HG02981 (cell line): Measurements from ENCODE around the gene ZNF169.
"Not testable (repeated sequence)": the region's sequence is repeated elsewhere in the genome, so short reads cannot be mapped to it uniquely, and the experiment has no call there.

ENCODE experiments used
- ATAC-seq: cut with Tn5 transposase; IDR thresholded peaks from one replicate; pipeline ENCODE4 v1.9.1; 2021; ENCODE audit warnings: mild to moderate bottlenecking, moderate library complexity; ENCODE audit not compliant: unreplicated experiment

The ZNF169 gene

DNA sequence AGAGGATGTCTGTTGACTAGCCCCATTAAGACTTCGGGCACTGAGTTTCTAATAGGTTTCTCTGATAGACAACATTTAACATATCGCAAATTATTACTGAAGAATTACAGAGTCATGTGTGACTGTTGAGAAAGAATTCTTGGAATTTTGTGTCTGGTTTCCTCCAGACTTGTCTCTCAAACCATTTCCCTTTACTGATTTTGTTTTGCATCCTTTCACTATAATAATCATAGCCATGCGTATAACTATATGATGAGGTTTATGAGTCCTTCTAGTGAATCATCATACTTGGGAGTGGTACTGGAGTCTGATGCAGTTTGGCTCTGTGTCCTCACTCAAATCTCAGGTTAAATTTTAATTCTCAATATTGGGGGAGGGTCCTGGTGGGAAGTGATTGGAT, 27.0 kb downstream of the ZNF169 start:
- no peak for ATAC-seq

GRCh38 chr9:94287877-94288513, 28.9 kb downstream of the ZNF169 start:
- no peak for ATAC-seq

- ATAC-seq = no peak
Observed at GRCh38 chr9:94289691-94290090, 30.6 kb downstream of the ZNF169 start.

DNA sequence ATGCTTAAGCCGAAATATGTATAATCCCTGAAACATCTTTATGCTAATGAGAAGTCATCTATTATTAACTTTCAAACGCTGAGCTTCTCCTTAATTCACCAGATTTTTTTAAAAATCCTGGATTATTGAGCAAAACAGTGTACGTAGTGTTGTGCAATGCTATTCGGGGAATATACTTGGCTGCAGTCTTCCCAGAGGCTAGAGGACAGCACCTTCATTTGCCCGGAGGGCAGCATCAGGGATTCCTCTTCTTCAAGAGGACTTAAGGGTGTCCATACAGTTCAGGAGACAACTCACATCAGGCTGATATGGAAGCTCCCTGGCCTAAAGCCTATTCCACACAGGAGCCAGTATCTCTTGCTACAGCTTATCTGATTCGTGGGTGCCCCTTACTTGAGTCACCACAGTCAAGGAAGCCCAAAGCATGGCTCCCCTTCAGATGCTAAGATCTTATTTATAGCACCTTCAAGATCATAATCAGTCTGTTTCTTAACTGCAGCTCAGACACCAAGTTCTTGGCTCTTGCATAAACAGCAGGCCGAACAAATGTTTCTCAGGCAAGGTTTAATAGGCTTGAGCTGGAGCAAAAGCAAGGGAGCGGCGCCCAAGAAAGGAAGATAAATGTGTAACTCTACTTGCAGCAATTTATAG, 40.0 kb downstream of the ZNF169 start:
- no peak for ATAC-seq

GRCh38 chr9:94300470-94301301, 41.6 kb downstream of the ZNF169 start:
- no peak for ATAC-seq

- no peak for ATAC-seq
Observed at GRCh38 chr9:94301583-94301982, 42.5 kb downstream of the ZNF169 start.

GRCh38 chr9:94302426-94302825, 43.3 kb downstream of the ZNF169 start:
- ATAC-seq = no peak

- ATAC-seq = no peak
Observed at GRCh38 chr9:94303321-94303720, 44.2 kb downstream of the ZNF169 start.

DNA sequence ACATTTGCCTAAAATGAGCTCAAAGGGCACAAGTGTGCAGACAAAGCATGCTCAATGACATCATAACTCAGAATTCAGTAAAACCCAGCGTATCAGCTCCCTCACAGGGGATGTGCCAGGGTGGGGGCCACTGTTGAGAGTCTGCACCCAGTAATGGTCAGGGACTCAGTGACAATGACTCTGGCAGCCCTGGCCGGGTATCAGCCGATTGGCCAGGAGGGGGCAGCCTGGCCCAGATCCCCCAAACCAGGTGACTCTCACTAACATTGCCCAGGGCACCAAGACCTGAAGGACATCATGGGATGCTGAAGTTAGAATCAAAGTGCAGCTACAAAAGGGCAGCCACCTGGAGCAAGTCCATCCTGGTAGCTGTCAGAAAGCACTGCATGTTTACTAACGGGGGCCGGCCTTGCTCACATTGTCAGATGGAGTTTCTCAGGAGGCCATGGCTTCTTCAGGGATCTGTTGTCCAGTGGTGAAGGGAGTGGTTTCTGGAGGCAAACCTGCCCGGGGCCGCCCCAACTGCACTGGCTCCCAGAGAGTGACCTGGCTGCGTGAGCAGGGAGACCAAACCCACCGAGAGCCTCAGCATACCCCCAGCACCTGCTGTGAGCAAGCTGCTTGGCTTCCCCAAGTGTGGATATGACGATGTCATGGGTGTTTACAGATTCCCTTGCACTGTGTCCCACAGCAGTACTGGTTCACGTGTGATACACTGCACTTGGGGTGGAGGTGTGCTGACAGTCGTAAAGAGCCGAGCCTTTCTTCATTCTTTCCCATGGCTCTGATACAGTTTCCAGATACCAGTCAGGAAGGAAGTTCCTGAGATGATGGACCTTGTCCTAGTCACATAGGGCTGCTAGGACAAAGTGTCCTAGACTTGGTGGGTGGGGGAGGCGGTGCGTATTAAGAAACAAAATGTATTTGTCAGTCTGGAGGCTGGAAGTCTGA, 56.2 kb downstream of the ZNF169 start:
- ATAC-seq = not testable (repeated sequence)

GRCh38 chr9:94316236-94316635, 57.1 kb downstream of the ZNF169 start:
- peak; percentile 85 for ATAC-seq

- ATAC-seq = not testable (repeated sequence)
Observed at GRCh38 chr9:94317949-94318657, 59.0 kb downstream of the ZNF169 start.

- not testable (repeated sequence) for ATAC-seq
Observed at GRCh38 chr9:94322342-94322940, 63.3 kb downstream of the ZNF169 start.

DNA sequence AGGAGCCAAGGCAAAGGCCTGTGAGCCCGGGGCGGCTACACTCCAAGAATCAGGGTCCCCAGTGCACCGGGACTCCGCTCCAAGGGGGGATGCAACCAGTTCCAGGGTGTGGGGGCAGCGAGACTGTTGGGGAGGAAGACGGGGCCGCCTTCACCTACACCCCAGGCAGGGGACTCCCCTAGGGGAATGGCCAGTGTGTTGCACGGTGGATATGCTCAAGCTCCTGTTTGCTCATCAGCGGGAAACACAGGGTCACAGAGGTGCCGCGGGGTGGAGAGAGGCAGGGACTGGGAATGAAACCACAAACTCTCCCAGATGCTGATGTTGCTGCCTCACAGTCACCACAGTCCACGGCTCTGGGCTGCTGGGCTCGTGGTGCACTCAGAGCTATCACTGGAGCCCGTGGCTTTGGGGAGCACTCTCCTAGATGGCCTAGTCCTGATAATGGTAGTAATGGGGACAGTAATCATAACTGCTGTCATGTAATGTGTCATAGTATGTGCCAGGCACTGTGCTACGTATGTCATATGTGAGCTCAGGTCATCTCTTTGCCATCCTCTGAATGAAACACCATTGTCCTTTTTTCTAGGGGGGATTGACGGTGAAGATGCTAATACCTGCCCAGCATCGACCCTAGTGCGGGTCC, 64.2 kb downstream of the ZNF169 start:
- ATAC-seq = not testable (repeated sequence)

DNA sequence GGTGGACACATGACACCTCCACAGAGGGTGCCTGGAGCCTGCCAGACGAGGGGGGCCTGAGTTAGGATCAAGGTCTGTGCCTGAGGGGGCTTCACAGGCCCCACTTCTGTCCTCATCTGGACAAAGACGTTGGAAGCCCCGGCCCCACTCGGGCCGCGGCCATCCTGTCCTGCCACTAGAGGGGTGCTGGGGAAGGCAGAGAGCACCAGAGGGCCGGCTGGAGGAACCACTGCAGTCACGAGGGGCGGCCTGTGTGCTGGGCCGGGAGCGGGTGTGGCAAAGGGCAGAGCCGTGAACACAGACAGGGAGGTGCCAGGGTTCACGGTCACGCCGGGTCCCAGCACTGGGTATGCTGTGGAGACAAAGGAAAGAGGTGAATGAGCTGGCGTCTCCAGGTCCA, 66.5 kb downstream of the ZNF169 start:
- ATAC-seq = not testable (repeated sequence)

DNA sequence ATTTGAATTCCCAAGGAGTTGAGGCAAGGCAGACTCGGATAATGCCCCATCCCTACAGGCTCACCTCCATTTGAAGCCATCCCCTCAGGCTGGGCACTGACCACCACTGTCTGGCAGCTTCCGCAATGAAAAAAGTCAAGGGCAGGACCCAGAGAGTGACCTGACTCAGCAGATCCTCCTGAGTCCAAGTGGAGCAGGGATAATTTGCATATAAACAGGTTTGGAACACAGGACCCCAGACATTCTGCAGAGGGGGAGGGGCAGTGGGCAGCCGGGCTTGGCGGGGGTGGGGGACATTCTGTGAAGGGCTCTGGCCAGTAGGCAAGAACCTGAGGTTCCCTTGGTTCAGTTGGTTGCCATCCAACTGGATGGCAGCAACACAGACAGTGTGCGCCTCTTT, 69.4 kb downstream of the ZNF169 start, which contains the start of gene NUTM2F:
TSS of gene NUTM2F (minus strand) at position 101 of the 400 bp plus-strand sequence. CDS start at position 80, 21 bp downstream.
- not testable (repeated sequence) for ATAC-seq

DNA sequence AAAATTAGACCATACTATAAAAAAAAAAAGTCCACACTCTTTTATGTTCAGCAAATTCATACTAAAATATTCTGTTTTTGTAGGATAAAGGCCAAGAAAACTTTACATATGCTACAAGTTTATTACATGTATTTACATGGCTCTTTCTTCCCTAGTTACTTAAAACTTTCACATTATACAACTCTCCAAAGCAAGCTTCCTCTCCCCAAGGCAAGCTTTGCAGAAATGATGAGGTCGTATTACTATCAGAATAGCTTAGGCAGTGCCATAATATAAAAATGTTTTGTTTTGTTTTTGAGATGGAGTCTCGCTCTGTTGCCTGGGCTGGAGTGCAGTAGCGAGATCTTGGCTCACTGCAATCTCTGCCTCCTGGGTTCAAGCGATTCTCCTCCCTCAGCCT, 77.3 kb downstream of the ZNF169 start:
- not testable (repeated sequence) for ATAC-seq

GRCh38 chr9:94338723-94339122, 79.6 kb downstream of the ZNF169 start:
- not testable (repeated sequence) for ATAC-seq

- not testable (repeated sequence) for ATAC-seq
Observed at GRCh38 chr9:94339657-94340056, 80.6 kb downstream of the ZNF169 start.

GRCh38 chr9:94340750-94341149, 81.7 kb downstream of the ZNF169 start:
- ATAC-seq = not testable (repeated sequence)
